ENCODE data around the gene ELAVL1. TPM values are rescaled to one million over a fixed set of nuclear protein-coding genes. Genes with fewer than 3 reads are reported as not detected.

ELAVL1 gene
- total and polyA plus RNA-seq, 2 of the 13 experiments (the other 11 are each of a cell fraction or from before 2014, with no cell fraction given), result 27.9 to 38.4 TPM

DNA sequence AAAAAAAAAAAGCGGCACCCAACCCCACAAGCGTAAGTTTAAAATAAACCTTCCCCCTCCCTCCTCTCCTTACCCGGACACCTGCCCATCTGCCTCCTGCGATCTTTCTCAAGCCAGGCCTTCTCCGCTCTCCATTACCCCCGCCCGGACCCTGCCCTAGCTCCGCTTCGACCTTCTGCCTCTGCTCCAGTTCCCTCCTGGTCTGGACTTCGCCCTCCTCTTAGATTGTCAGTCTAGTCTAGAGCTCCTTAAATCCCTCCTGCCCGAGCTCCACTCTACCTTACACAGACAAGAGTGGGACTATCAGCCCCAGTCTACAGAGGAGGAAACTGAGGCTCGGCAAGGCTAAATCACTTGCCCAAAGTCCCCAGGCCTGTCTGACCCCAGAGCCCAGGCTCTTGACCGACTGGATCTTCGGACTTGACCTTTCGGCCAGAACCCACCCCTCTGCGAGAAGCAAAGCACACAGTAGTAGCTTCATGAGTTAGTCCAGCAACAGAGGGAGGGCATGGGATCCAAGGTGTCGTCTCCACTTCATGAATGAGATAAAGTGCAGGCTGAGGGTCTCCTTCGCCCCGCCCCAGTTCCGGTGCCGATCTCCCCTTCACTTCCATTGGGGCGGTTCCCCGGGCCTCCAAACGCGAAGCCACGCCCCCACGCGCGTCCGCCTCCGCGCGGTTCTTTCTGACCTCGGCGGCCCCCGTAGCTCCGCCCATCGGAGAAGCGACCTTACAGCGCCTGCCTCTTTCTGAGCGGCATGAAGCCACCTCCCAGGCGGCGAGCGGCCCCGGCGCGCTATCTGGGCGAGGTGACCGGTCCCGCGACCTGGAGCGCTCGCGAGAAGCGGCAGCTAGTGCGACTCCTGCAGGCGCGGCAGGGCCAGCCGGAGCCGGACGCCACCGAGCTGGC lies 85.6 kb downstream of the ELAVL1 start, which contains the start of gene SNAPC2 (continued):
- TF ChIP-seq NR1H2 (CRISPR knock-in tag; IDR thresholded peaks at IDR 0.05; ENCODE audit: borderline replicate concordance, low read depth), result no peak
- no peak for TF ChIP-seq HNRNPK (IDR thresholded peaks at IDR 0.05; ENCODE audit: low read depth, low read length, poor library complexity, severe bottlenecking)
- peak; percentile 40; the same call in 1 of the 2 replicates for TF ChIP-seq POGZ (CRISPR knock-in tag; IDR thresholded peaks at IDR 0.05)
- no peak; the same call in 1 of the 2 replicates for TF ChIP-seq ZNF841 (CRISPR knock-in tag; IDR thresholded peaks at IDR 0.05; ENCODE audit: borderline replicate concordance)
- peak; percentile 63 for TF ChIP-seq HES4 (CRISPR knock-in tag; IDR thresholded peaks at IDR 0.05; ENCODE audit: borderline replicate concordance)
- peak; percentile 55; the same call in 1 of the 2 replicates for TF ChIP-seq ZSCAN22 (CRISPR knock-in tag; IDR thresholded peaks at IDR 0.05)
- TF ChIP-seq, protein P1, sequence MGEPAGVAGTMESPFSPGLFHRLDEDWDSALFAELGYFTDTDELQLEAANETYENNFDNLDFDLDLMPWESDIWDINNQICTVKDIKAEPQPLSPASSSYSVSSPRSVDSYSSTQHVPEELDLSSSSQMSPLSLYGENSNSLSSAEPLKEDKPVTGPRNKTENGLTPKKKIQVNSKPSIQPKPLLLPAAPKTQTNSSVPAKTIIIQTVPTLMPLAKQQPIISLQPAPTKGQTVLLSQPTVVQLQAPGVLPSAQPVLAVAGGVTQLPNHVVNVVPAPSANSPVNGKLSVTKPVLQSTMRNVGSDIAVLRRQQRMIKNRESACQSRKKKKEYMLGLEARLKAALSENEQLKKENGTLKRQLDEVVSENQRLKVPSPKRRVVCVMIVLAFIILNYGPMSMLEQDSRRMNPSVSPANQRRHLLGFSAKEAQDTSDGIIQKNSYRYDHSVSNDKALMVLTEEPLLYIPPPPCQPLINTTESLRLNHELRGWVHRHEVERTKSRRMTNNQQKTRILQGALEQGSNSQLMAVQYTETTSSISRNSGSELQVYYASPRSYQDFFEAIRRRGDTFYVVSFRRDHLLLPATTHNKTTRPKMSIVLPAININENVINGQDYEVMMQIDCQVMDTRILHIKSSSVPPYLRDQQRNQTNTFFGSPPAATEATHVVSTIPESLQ (CRISPR knock-in tag; conservative IDR thresholded peaks at IDR 0.05), result no peak
- TF ChIP-seq KDM6A (CRISPR knock-in tag; IDR thresholded peaks at IDR 0.05; ENCODE audit: low read depth), result no peak
- no peak for TF ChIP-seq NONO (IDR thresholded peaks at IDR 0.05)
- TF ChIP-seq NONO (CRISPR knock-in tag; conservative IDR thresholded peaks at IDR 0.05), result peak; percentile 88
- TF ChIP-seq, protein P2, sequence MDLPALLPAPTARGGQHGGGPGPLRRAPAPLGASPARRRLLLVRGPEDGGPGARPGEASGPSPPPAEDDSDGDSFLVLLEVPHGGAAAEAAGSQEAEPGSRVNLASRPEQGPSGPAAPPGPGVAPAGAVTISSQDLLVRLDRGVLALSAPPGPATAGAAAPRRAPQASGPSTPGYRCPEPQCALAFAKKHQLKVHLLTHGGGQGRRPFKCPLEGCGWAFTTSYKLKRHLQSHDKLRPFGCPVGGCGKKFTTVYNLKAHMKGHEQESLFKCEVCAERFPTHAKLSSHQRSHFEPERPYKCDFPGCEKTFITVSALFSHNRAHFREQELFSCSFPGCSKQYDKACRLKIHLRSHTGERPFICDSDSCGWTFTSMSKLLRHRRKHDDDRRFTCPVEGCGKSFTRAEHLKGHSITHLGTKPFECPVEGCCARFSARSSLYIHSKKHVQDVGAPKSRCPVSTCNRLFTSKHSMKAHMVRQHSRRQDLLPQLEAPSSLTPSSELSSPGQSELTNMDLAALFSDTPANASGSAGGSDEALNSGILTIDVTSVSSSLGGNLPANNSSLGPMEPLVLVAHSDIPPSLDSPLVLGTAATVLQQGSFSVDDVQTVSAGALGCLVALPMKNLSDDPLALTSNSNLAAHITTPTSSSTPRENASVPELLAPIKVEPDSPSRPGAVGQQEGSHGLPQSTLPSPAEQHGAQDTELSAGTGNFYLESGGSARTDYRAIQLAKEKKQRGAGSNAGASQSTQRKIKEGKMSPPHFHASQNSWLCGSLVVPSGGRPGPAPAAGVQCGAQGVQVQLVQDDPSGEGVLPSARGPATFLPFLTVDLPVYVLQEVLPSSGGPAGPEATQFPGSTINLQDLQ (CRISPR knock-in tag; IDR thresholded peaks at IDR 0.05), result no peak
- peak; percentile 67; the same call in 1 of the 2 replicates for TF ChIP-seq RXRA (CRISPR knock-in tag; IDR thresholded peaks at IDR 0.05)
- TF ChIP-seq KLF15 (CRISPR knock-in tag; IDR thresholded peaks at IDR 0.05; ENCODE audit: borderline replicate concordance), result no peak; the same call in 1 of the 2 replicates
- TF ChIP-seq ZSCAN21 (CRISPR knock-in tag; IDR thresholded peaks at IDR 0.05; ENCODE audit: borderline replicate concordance), result peak; percentile 75
- no peak for TF ChIP-seq DPF2 (CRISPR knock-in tag; IDR thresholded peaks at IDR 0.05; ENCODE audit: borderline replicate concordance, low read depth)
- TF ChIP-seq ZNF670 (CRISPR knock-in tag; IDR thresholded peaks at IDR 0.05; ENCODE audit: borderline replicate concordance), result peak; percentile 69; the same call in 1 of the 2 replicates
- TF ChIP-seq, protein P3, sequence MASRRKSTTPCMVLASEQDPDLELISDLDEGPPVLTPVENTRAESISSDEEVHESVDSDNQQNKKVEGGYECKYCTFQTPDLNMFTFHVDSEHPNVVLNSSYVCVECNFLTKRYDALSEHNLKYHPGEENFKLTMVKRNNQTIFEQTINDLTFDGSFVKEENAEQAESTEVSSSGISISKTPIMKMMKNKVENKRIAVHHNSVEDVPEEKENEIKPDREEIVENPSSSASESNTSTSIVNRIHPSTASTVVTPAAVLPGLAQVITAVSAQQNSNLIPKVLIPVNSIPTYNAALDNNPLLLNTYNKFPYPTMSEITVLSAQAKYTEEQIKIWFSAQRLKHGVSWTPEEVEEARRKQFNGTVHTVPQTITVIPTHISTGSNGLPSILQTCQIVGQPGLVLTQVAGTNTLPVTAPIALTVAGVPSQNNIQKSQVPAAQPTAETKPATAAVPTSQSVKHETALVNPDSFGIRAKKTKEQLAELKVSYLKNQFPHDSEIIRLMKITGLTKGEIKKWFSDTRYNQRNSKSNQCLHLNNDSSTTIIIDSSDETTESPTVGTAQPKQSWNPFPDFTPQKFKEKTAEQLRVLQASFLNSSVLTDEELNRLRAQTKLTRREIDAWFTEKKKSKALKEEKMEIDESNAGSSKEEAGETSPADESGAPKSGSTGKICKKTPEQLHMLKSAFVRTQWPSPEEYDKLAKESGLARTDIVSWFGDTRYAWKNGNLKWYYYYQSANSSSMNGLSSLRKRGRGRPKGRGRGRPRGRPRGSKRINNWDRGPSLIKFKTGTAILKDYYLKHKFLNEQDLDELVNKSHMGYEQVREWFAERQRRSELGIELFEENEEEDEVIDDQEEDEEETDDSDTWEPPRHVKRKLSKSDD (CRISPR knock-in tag; IDR thresholded peaks at IDR 0.05; ENCODE audit: low read depth), result 0 out of 2 replicates have a peak, but pooled peaks have one; percentile 33
- TF ChIP-seq ZSCAN12 (CRISPR knock-in tag; IDR thresholded peaks at IDR 0.05), result no peak
- TF ChIP-seq ZNF17 (CRISPR knock-in tag; IDR thresholded peaks at IDR 0.05), result no peak
